Ishikawa (cell line): ENCODE measurements around the gene EDIL3.

Source experiments
- CEBPB ChIP-seq: IDR thresholded peaks from 2 replicates; pipeline ENCODE4 v1.6.1; 2012
- CREB1 ChIP-seq: IDR thresholded peaks from 2 replicates; pipeline ENCODE4 v1.6.1; 2012; ENCODE audit warnings: low read depth
- EGR1 ChIP-seq: IDR thresholded peaks from 2 replicates; pipeline ENCODE4 v1.6.1; 2012
- EP300 ChIP-seq: IDR thresholded peaks from 2 replicates; pipeline ENCODE4 v1.6.1; 2012; ENCODE audit warnings: borderline replicate concordance
- FOXM1 ChIP-seq: IDR thresholded peaks from 2 replicates; pipeline ENCODE4 v1.6.1; 2012; ENCODE audit warnings: low read depth, borderline replicate concordance
- NFIC ChIP-seq: IDR thresholded peaks from 2 replicates; pipeline ENCODE4 v1.6.1; 2012
- RAD21 ChIP-seq: IDR thresholded peaks from 2 replicates; pipeline ENCODE4 v1.6.1; 2012; ENCODE audit warnings: low read depth
- TAF1 ChIP-seq: IDR thresholded peaks from 2 replicates; pipeline ENCODE4 v1.6.1; 2012; ENCODE audit warnings: low read depth, mild to moderate bottlenecking
- TCF12 ChIP-seq: IDR thresholded peaks from 2 replicates; pipeline ENCODE4 v1.6.1; 2012; ENCODE audit warnings: low read depth
- TEAD4 ChIP-seq: IDR thresholded peaks from 2 replicates; pipeline ENCODE4 v1.6.1; 2012
- YY1 ChIP-seq: IDR thresholded peaks from 2 replicates; pipeline ENCODE4 v1.6.1; 2012; ENCODE audit warnings: low read depth
- ZBTB7A ChIP-seq: IDR thresholded peaks from 2 replicates; pipeline ENCODE4 v1.6.1; 2012; ENCODE audit warnings: low read depth
- TF ChIP-seq, protein P1 (sequence below): IDR thresholded peaks from 2 replicates; pipeline ENCODE4 v1.6.1; 2012
- TF ChIP-seq, protein P2 (sequence below): IDR thresholded peaks from 2 replicates; pipeline ENCODE4 v1.6.1; 2012; ENCODE audit warnings: low read depth, mild to moderate bottlenecking
- TF ChIP-seq, protein P3 (sequence below): IDR thresholded peaks from 2 replicates; pipeline ENCODE4 v1.6.1; 2012

EDIL3 gene

DNA sequence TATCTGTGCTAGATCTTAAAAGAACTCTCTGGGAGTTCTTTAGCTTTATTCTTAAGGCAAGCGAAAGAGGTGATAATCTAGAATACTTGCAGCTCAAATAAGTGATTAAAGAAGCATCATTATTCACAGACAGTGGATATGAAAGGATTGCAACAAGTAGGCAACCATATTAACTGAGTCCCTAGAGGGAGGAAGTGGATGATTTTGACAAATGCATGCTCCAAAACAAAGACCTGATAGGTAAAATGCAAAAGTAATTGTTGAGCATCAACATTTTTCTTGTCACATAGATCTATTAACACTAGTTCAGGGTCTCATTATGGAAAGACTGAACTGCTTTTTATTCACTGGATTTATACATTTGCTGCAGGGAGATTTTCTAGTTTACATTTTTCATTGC, 109.1 kb downstream of the EDIL3 start:
- TF ChIP-seq, protein P1, sequence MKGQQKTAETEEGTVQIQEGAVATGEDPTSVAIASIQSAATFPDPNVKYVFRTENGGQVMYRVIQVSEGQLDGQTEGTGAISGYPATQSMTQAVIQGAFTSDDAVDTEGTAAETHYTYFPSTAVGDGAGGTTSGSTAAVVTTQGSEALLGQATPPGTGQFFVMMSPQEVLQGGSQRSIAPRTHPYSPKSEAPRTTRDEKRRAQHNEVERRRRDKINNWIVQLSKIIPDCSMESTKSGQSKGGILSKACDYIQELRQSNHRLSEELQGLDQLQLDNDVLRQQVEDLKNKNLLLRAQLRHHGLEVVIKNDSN, result no peak
- TF ChIP-seq, protein P2, sequence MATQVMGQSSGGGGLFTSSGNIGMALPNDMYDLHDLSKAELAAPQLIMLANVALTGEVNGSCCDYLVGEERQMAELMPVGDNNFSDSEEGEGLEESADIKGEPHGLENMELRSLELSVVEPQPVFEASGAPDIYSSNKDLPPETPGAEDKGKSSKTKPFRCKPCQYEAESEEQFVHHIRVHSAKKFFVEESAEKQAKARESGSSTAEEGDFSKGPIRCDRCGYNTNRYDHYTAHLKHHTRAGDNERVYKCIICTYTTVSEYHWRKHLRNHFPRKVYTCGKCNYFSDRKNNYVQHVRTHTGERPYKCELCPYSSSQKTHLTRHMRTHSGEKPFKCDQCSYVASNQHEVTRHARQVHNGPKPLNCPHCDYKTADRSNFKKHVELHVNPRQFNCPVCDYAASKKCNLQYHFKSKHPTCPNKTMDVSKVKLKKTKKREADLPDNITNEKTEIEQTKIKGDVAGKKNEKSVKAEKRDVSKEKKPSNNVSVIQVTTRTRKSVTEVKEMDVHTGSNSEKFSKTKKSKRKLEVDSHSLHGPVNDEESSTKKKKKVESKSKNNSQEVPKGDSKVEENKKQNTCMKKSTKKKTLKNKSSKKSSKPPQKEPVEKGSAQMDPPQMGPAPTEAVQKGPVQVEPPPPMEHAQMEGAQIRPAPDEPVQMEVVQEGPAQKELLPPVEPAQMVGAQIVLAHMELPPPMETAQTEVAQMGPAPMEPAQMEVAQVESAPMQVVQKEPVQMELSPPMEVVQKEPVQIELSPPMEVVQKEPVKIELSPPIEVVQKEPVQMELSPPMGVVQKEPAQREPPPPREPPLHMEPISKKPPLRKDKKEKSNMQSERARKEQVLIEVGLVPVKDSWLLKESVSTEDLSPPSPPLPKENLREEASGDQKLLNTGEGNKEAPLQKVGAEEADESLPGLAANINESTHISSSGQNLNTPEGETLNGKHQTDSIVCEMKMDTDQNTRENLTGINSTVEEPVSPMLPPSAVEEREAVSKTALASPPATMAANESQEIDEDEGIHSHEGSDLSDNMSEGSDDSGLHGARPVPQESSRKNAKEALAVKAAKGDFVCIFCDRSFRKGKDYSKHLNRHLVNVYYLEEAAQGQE, result no peak
- TF ChIP-seq TAF1, result no peak
- no peak for TF ChIP-seq FOXM1
- TF ChIP-seq ZBTB7A, result no peak
- TF ChIP-seq RAD21, result no peak
- no peak for TF ChIP-seq EP300
- TF ChIP-seq TCF12, result no peak
- no peak for TF ChIP-seq EGR1
- TF ChIP-seq, protein P3, sequence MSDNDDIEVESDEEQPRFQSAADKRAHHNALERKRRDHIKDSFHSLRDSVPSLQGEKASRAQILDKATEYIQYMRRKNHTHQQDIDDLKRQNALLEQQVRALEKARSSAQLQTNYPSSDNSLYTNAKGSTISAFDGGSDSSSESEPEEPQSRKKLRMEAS, result no peak
- no peak for TF ChIP-seq TEAD4
- no peak for TF ChIP-seq NFIC
- no peak for TF ChIP-seq CEBPB
- no peak for TF ChIP-seq CREB1
- no peak for TF ChIP-seq YY1

DNA sequence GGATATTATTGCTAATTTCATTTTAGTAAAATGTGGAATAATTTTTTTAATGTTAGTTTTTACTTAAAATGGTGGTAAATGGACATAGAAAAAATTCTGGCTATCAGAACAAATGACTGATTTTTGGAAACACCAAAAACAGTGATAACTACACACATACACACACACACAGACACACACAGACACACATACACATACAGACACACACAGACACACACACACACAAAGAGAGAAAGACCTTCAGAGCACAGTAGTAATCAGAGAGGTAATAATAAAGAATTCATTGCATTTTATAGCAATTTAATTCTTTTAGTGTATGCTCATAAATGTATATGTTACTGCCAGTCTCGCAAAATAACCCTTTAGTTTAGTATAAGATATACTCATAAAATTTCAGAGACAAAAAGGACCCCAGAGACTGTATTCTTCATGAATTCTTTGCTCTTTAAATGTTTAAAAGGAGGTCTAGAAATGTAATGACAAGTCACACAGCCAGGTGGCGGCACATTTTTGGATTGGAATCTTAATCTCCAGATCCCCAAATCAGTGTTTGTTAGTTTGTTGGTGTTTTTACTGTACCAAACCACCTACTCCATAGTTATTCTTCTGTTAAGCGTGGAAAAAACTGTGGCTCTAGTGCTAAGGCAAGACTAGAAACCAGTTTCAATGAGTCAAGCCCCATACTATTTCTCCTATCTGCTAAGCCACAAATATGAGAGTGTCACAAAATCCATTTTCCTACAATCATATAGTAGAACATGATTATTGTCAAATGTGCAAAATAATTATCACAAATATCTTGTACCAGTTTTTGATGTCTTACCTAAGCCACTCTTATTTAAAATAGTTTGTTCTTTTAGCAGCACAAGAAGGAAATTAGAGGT, 109.9 kb downstream of the EDIL3 start:
- TF ChIP-seq RAD21 (peak; percentile 56), TCF12 (no peak)

DNA sequence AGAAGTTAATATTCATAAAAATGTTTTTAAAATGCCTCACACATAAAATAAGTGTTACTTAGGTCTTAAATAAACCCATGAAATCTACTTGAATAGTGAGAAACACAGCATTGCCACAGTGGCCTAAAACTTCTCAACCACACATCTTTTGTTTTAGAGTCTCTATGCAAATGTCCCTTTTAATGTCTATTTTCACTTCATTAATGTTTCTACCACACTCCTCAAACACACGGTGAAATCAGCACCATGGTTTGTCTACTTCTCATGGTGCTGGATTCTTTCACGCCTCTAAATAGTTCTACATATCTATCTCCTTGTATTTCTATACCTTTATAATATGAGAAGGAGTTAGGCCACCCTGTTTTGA, 111.2 kb downstream of the EDIL3 start:
- no peak for TF ChIP-seq TAF1
- TF ChIP-seq, protein P3, result no peak
- TF ChIP-seq EGR1, result no peak
- TF ChIP-seq, protein P1, result no peak
- no peak for TF ChIP-seq EP300
- no peak for TF ChIP-seq FOXM1
- TF ChIP-seq ZBTB7A, result no peak
- no peak for TF ChIP-seq YY1
- TF ChIP-seq RAD21, result no peak
- TF ChIP-seq, protein P2, result no peak
- no peak for TF ChIP-seq TCF12
- no peak for TF ChIP-seq CEBPB
- TF ChIP-seq CREB1, result no peak
- no peak for TF ChIP-seq NFIC
- no peak for TF ChIP-seq TEAD4

DNA sequence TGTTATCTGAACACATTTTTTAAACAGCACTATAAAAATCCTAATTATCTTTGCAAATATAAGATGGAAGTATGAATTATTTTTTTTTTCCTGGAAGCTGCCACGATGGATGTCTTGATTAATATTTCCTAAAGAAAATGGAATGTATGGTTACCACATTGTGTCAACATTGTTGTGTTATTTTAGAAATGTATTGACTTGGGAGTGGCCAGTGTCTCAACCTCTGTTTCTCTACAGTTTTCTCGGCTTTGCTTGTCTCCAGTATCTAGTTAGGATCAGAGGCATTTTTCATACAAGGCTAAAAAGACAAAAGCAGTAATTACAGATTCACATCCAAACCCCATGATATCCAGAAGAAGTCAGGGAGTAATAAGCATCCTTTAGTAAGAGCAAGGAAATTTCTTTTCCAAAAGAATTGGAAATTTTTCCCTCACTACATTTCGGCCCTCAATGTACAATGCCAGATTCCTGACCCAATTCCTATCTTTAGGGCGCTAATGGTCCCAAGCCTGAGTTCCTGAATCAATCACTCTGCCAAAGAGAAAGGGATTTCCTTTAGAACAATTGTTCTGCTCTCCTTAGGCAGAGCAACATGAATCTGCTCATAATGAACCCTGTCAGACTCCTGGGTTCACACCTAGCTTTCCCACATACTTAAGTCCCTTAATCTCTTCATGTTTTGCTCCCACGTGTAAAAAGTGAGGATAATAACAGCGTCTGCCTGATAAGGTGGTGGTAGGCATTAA, 111.7 kb downstream of the EDIL3 start:
- TF ChIP-seq, protein P1, result no peak
- TF ChIP-seq CREB1, result no peak
- TF ChIP-seq EGR1, result no peak
- TF ChIP-seq ZBTB7A, result no peak
- TF ChIP-seq, protein P3, result no peak
- TF ChIP-seq YY1, result no peak
- no peak for TF ChIP-seq TCF12
- TF ChIP-seq RAD21, result no peak
- no peak for TF ChIP-seq EP300
- no peak for TF ChIP-seq NFIC
- TF ChIP-seq CEBPB, result no peak
- TF ChIP-seq, protein P2, result no peak
- TF ChIP-seq FOXM1, result no peak
- no peak for TF ChIP-seq TAF1
- no peak for TF ChIP-seq TEAD4
